H1 (cell line): ENCODE results near the gene HMGXB3. TPM values are rescaled to one million over a fixed set of nuclear protein-coding genes. Genes with fewer than 3 reads are reported as not detected.

Experiments
- SIN3A ChIP-seq, 2 experiments: IDR thresholded peaks in 1 of 2; conservative IDR thresholded peaks in 1 of 2; 2 replicates each; pipeline ENCODE4 v1.6.1; 2011 to 2012; ENCODE audit warnings: low read length in 2 of 2, improper control_type of control experiment in 1 of 2, low read depth in 1 of 2, mild to moderate bottlenecking in 1 of 2
- polyA plus RNA-seq, 7 experiments: library from polyadenylated mRNA; depleted of rRNA in 3 of 7; stranded (reverse) in 5 of 7; unstranded in 2 of 7; fragments of >200 nt in 5 of 7; fragments of 200-250 nt in 2 of 7; gene quantifications; 1 replicate in 5 of 7; 2 replicates in 1 of 7; 4 replicates in 1 of 7; pipeline versions ENCODE4 v1.2.1 to v1.2.3, GENCODE V29; 2011 to 2013; ENCODE audit warnings: missing spikeins in 2 of 7, mixed read lengths in 2 of 7
- total RNA-seq: library from RNA; stranded (reverse); fragmentation: NEBNext Ultra II Directional; extraction: Animal tissue kit (Norgen Biotek cat#: 25700); gene quantifications from 2 replicates; pipeline ENCODE4 v1.2.1, GENCODE V29; 2021

The HMGXB3 gene
- total and polyA plus RNA-seq, 2 of the 8 experiments (the other 6 are each of a cell fraction or from before 2014, with no cell fraction given): 26.8 to 28.0 TPM

GRCh38 chr5:150065346-150065745, 64.8 kb downstream of the HMGXB3 start (continued):
- TF ChIP-seq SIN3A (conservative IDR thresholded peaks at IDR 0.05 in 1 of 2, IDR thresholded peaks at IDR 0.05 in 1 of 2; ENCODE audit: low read depth in 1 of 2, low read length in 2 of 2): no peak
